ENCODE results near the gene OR52I1.

DNA sequence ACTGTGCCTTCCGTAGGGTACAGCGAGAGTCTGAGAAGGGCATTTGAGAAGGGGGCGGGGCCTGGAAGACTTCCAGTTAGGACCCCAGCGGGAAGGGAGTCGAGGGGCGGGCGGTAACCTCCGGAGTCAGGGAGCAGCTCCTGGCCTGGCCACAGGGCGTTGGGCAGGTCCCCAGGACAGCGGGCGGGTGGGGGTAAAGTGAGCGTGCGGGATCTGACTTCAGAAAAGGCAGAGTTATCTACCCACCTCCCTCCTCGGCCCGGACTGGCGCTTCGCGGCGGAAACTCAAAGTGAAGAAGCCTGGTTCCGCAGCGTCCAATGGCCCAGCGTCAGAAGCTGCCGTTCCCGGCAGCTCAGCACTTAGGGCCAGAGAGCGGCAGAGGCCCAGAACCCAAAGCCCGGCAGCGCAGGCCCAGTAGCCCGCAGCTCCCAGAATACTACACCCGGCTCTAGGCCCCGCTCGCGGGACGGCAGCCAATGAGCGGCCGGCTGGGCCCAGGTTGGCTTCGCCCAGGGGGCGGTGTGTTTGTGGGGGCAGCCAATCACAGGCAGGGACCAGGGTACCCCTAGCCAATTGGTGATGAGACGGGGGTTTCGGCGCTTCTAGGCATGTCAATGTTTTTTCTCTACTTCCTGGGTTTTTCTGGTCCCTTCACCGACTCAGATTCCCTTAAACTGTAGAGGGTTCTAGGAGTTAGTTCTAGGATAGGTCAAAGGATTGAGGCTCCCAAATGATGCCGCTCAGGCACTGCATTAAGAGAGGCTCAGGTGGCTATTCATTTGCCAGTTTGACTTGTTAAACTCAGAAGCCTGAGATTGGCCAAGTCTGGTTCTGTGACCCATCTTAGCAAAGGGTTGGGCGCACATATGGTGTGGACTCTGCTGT is 14.2 kb downstream of the OR52I1 start, which contains the start of gene TRIM68:
- TF ChIP-seq CTCF (IDR thresholded peaks at IDR 0.05; ENCODE audit: insufficient read depth, low read depth, low read length) = no peak
- TF ChIP-seq EZH2 (IDR thresholded peaks at IDR 0.05; ENCODE audit: insufficient read depth, low read length) = no peak

Data from astrocyte (in vitro differentiated cells and primary cell).